OCI-M1 (cell line): ENCODE data around the gene RAMP3.

Experiments
- DNase-seq: peaks from one replicate; lab custom pipeline; 2025; lab: John Stamatoyannopoulos, UW

RAMP3 gene

GRCh38 chr7:45180084-45180986 is 22.7 kb downstream of the RAMP3 start:
- DNase-seq: no peak

- no peak for DNase-seq
Observed at GRCh38 chr7:45181286-45181960, 23.8 kb downstream of the RAMP3 start.

- DNase-seq: no peak
Observed at GRCh38 chr7:45181991-45182855, 24.6 kb downstream of the RAMP3 start.

- no peak for DNase-seq
Observed at GRCh38 chr7:45182856-45183710, 25.5 kb downstream of the RAMP3 start.

- DNase-seq: no peak
Observed at GRCh38 chr7:45183711-45184210, 26.2 kb downstream of the RAMP3 start.

GRCh38 chr7:45184326-45185027 is 26.9 kb downstream of the RAMP3 start:
- DNase-seq: no peak

GRCh38 chr7:45185028-45185863 is 27.7 kb downstream of the RAMP3 start:
- DNase-seq: no peak

- no peak for DNase-seq
Observed at GRCh38 chr7:45185864-45186250, 28.3 kb downstream of the RAMP3 start.

GRCh38 chr7:45186261-45186813 is 28.7 kb downstream of the RAMP3 start:
- no peak for DNase-seq

GRCh38 chr7:45187089-45187945 is 29.7 kb downstream of the RAMP3 start:
- no peak for DNase-seq

- DNase-seq: no peak
Observed at GRCh38 chr7:45187946-45188411, 30.4 kb downstream of the RAMP3 start.

GRCh38 chr7:45188736-45189135 is 31.1 kb downstream of the RAMP3 start:
- DNase-seq: no peak

GRCh38 chr7:45189151-45189970 is 31.8 kb downstream of the RAMP3 start:
- no peak for DNase-seq

- DNase-seq: no peak
Observed at GRCh38 chr7:45190406-45191165, 33.0 kb downstream of the RAMP3 start.

GRCh38 chr7:45191396-45191795 is 33.8 kb downstream of the RAMP3 start:
- no peak for DNase-seq

- DNase-seq: no peak
Observed at GRCh38 chr7:45192621-45193041, 35.0 kb downstream of the RAMP3 start.

- DNase-seq: no peak
Observed at GRCh38 chr7:45193828-45194227, 36.2 kb downstream of the RAMP3 start.
